ENCODE results near the gene OXLD1. TPM values are rescaled to one million over a fixed set of nuclear protein-coding genes. Genes with fewer than 3 reads are reported as not detected.

The OXLD1 gene
- total RNA-seq, 1 experiment from 2014 or later, result 75.9 TPM

DNA sequence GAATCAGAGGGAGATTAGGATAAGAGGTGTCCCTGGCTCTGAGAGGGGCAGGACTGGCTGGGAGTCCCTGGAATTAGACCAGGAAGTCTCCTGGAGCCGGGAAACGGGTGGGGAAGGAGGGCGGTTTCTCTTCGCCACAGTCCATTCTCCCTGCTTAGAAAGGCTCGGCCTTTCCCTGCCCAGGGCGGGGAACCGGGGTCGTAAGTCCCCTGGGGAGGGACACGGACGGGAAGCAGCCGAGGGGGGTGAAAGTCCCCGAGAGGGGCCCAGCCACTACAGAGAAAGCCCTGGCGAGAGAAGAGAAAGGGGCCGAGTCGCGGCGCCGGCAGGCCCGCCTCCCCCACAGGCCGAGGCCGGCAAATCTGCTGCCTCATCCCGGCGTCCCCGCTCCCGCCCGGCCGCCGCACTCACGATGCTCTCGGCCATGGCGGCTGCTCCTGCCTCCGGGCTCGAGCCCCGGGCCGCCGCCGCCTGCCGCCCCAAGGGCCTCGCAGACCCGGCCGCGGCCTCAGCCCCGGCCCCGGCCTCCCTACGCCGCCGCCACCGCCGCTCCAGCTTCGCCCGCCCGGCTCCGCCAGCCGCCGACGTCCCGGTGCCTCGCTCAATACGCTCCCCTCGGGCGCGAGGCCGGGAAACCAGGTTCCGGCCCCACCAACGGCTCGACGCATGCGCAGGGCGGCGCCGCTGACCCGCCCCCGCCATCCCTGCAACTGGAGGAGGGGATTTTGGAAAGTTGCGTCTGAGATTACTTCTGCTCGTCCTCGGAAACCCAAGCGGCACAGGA lies 29.7 kb downstream of the OXLD1 start, which contains the start of the genes NPLOC4 and TSPAN10:
TSS of gene NPLOC4 (minus strand) at position 608 of the 784 bp plus-strand sequence. CDS start at position 426, 182 bp downstream.
TSS of gene TSPAN10 (plus strand) at position 692 of the 784 bp plus-strand sequence. CDS start 5,217 bp downstream, outside the sequence.
- peak within 1 kb of the TSS; percentile 90 for H2AFZ ChIP-seq (ENCODE audit: low read depth, low read length, poor library complexity, severe bottlenecking)
- DNase-seq (ENCODE audit: low read depth, low spot score) (peak; percentile 71), ATAC-seq (peak; percentile 82)
- peaks cover 12 to 38% of the 10 kb centered on the region in 2 experiments for H3K4me1 ChIP-seq (ENCODE audit: control insufficient read depth in 1 of 2, insufficient read depth in 2 of 2, low read length in 2 of 2)
- peak within 1 kb of the TSS; percentile 97 for H3K9ac ChIP-seq (ENCODE audit: low read length)
- peak within 1 kb of the TSS; percentile 83 for H3K27ac ChIP-seq (ENCODE audit: low read depth, low read length)
- H3K9me3 ChIP-seq (ENCODE audit: control insufficient read depth in 1 of 2, insufficient read depth in 1 of 2, low read depth in 1 of 2, low read length in 2 of 2), result no peaks in the 10 kb centered on the region
- peak; percentile 65 for TF ChIP-seq TCF7L2 (IDR thresholded peaks at IDR 0.05; ENCODE audit: borderline replicate concordance, extremely low read depth, insufficient read depth, insufficient read length)
- peak; percentile 81 for TF ChIP-seq POLR2A (IDR thresholded peaks at IDR 0.05; ENCODE audit: borderline replicate concordance, extremely low read depth, insufficient read depth, insufficient read length)
- TF ChIP-seq SP1 (IDR thresholded peaks at IDR 0.05; ENCODE audit: low read depth), result peak; percentile 70; the same call in 1 of the 2 replicates
- no peak for TF ChIP-seq REST (IDR thresholded peaks at IDR 0.05; ENCODE audit: low read depth)
- peak; percentile 91 for TF ChIP-seq POLR2AphosphoS5 (IDR thresholded peaks at IDR 0.05; ENCODE audit: low read depth, low read length)
- no peak for TF ChIP-seq CEBPB (IDR thresholded peaks at IDR 0.05; ENCODE audit: low read depth)
- TF ChIP-seq YY1 (IDR thresholded peaks at IDR 0.05; ENCODE audit: extremely low read depth, insufficient replicate concordance, low read depth, low read length), result peak; percentile 88
- TF ChIP-seq ZBTB33 (IDR thresholded peaks at IDR 0.05; ENCODE audit: extremely low read depth, insufficient replicate concordance, low read length), result peak; percentile 73
- TF ChIP-seq, protein P1, sequence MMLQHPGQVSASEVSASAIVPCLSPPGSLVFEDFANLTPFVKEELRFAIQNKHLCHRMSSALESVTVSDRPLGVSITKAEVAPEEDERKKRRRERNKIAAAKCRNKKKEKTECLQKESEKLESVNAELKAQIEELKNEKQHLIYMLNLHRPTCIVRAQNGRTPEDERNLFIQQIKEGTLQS (IDR thresholded peaks at IDR 0.05), result no peak
- TF ChIP-seq SIN3A (IDR thresholded peaks at IDR 0.05; ENCODE audit: low read depth), result peak; percentile 95; the same call in 1 of the 2 replicates
- peak; percentile 78; the same call in 1 of the 2 replicates for TF ChIP-seq MAX (IDR thresholded peaks at IDR 0.05)
- TF ChIP-seq EGR1 (IDR thresholded peaks at IDR 0.05; ENCODE audit: low read depth), result peak; percentile 100
- TF ChIP-seq ZFX (IDR thresholded peaks at IDR 0.05), result peak; percentile 100
- TF ChIP-seq, protein P2, sequence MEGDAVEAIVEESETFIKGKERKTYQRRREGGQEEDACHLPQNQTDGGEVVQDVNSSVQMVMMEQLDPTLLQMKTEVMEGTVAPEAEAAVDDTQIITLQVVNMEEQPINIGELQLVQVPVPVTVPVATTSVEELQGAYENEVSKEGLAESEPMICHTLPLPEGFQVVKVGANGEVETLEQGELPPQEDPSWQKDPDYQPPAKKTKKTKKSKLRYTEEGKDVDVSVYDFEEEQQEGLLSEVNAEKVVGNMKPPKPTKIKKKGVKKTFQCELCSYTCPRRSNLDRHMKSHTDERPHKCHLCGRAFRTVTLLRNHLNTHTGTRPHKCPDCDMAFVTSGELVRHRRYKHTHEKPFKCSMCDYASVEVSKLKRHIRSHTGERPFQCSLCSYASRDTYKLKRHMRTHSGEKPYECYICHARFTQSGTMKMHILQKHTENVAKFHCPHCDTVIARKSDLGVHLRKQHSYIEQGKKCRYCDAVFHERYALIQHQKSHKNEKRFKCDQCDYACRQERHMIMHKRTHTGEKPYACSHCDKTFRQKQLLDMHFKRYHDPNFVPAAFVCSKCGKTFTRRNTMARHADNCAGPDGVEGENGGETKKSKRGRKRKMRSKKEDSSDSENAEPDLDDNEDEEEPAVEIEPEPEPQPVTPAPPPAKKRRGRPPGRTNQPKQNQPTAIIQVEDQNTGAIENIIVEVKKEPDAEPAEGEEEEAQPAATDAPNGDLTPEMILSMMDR (IDR thresholded peaks at IDR 0.05 in 2 of 3, conservative IDR thresholded peaks at IDR 0.05 in 1 of 3; ENCODE audit: borderline replicate concordance in 1 of 3, insufficient read depth in 1 of 3, low read depth in 2 of 3, low read length in 2 of 3), result no peak
- TF ChIP-seq EZH2 (IDR thresholded peaks at IDR 0.05), result no peak
- TF ChIP-seq EZH2phosphoT487 (IDR thresholded peaks at IDR 0.05; ENCODE audit: borderline replicate concordance), result no peak
- TF ChIP-seq CBX3 (IDR thresholded peaks at IDR 0.05; ENCODE audit: low read depth), result peak; percentile 94
- no peaks in the 10 kb centered on the region for H3K9me2 ChIP-seq (ENCODE audit: insufficient read depth)
- CTCF ChIA-PET, result no interaction called here
- peak within 1 kb of the TSS; percentile 74 to 94 for H3K4me3 ChIP-seq (replicated peaks in 1 of 2; ENCODE audit: low read depth in 1 of 2, low read length in 2 of 2)
- no peaks in the 10 kb centered on the region for H3K27me3 ChIP-seq (ENCODE audit: insufficient read depth, low read length)
- POLR2A ChIA-PET, result interaction anchor here (1.1 to 1.2 kb wide), 2 partner anchors 29 to 84 kb away, joined by 3 to 4 read pairs; partner anchors contain the start of gene FAAP100
- peaks cover 50% of the 10 kb centered on the region for H3K79me2 ChIP-seq (ENCODE audit: insufficient read depth, low read length)
- peaks cover 14% of the 10 kb centered on the region; the same call in 1 of the 2 replicates for H4K20me1 ChIP-seq (ENCODE audit: insufficient read depth)
- BruUV-seq (replicated peaks), result no TSS peak
- intact Hi-C loops (cut with micrococcal nuclease), result loop anchor here (1.0 kb wide), 1 partner anchor 31 kb away; no protein-coding TSS in a partner anchor
- peaks cover 2 to 4% of the 10 kb centered on the region in 2 experiments; a peak in 1 of 4 replicates for H3K36me3 ChIP-seq (ENCODE audit: control insufficient read depth in 1 of 2, insufficient read depth in 2 of 2, low read length in 2 of 2)
- peak within 1 kb of the TSS; percentile 80 for H3K4me2 ChIP-seq (ENCODE audit: low read length)
- RAD21 ChIA-PET (ENCODE audit: low non-redundant PET in 1 of 2, low total read pairs in 2 of 2, uncharacterized antibody in 2 of 2, unreplicated experiment in 2 of 2), result no interaction called here

All from HCT116 (cell line).